HG03095 (cell line): ENCODE results near the gene TIMM13.

ENCODE experiments used
- ATAC-seq: cut with Tn5 transposase; IDR thresholded peaks from one replicate; pipeline ENCODE4 v1.9.1; 2021; ENCODE audit warnings: moderate library complexity; ENCODE audit not compliant: unreplicated experiment

TIMM13 gene

GRCh38 chr19:2455851-2456570 lies 28.6 kb upstream of the TIMM13 start:
- no peak for ATAC-seq

GRCh38 chr19:2454962-2455850 lies 27.8 kb upstream of the TIMM13 start:
- ATAC-seq = no peak

GRCh38 chr19:2454199-2454961 lies 27.0 kb upstream of the TIMM13 start:
- ATAC-seq = no peak

GRCh38 chr19:2453431-2454025 lies 26.1 kb upstream of the TIMM13 start:
- ATAC-seq = no peak

GRCh38 chr19:2451741-2452140 lies 24.4 kb upstream of the TIMM13 start:
- no peak for ATAC-seq

- no peak for ATAC-seq
Observed at GRCh38 chr19:2451138-2451537, 23.8 kb upstream of the TIMM13 start.

GRCh38 chr19:2449019-2449418 lies 21.6 kb upstream of the TIMM13 start:
- no peak for ATAC-seq

GRCh38 chr19:2446381-2446780 lies 19.0 kb upstream of the TIMM13 start:
- no peak for ATAC-seq

GRCh38 chr19:2444251-2445002 lies 17.0 kb upstream of the TIMM13 start:
- no peak for ATAC-seq

- no peak for ATAC-seq
Observed at GRCh38 chr19:2443785-2444182, 16.4 kb upstream of the TIMM13 start.

- no peak for ATAC-seq
Observed at GRCh38 chr19:2443116-2443784, 15.9 kb upstream of the TIMM13 start.

GRCh38 chr19:2441096-2441752 lies 13.8 kb upstream of the TIMM13 start:
- no peak for ATAC-seq

- ATAC-seq = no peak
Observed at GRCh38 chr19:2440515-2440914, 13.1 kb upstream of the TIMM13 start.

GRCh38 chr19:2438178-2438577 lies 10.8 kb upstream of the TIMM13 start:
- no peak for ATAC-seq

GRCh38 chr19:2436926-2437325 lies 9.5 kb upstream of the TIMM13 start:
- ATAC-seq = no peak

GRCh38 chr19:2436384-2436783 lies 9.0 kb upstream of the TIMM13 start:
- no peak for ATAC-seq

GRCh38 chr19:2434721-2435265 lies 7.4 kb upstream of the TIMM13 start:
- ATAC-seq = no peak

- ATAC-seq = no peak
Observed at GRCh38 chr19:2434267-2434666, 6.9 kb upstream of the TIMM13 start.

- no peak for ATAC-seq
Observed at GRCh38 chr19:2433854-2434253, 6.5 kb upstream of the TIMM13 start.
